Panc1 (cell line): Measurements from ENCODE around the gene GALNT14. TPM values are rescaled to one million over a fixed set of nuclear protein-coding genes. Genes with fewer than 3 reads are reported as not detected.

Experiments
- ATAC-seq: fragments of 200-7000 bp; cut with Tn5 transposase; 2 replicates; pipeline ENCODE4 v1.9.1; 2020; ENCODE audit warnings: mild to moderate bottlenecking, moderate library complexity
- BruUV-seq: library from RNA; stranded (reverse); fragments of 400-500 nt; replicated peaks from 2 replicates; lab custom pipeline; 2021; lab: Mats Ljungman, UMichigan
- CTCF ChIA-PET: fragments of 300-600 bp; sonication (Branson Sonifier 250); formaldehyde crosslinking; loops from one replicate; lab custom pipeline; 2022; ENCODE audit warnings: antibody characterized with exemption; lab: Charles Lee
- POLR2A ChIA-PET: fragments of 300-600 bp; sonication (Branson Sonifier 250); formaldehyde crosslinking; loops from one replicate; lab custom pipeline; 2022; ENCODE audit warnings: antibody characterized with exemption; lab: Charles Lee
- DNase-seq: peaks from one replicate; pipeline ENCODE4 v3.0.0-alpha.2; 2010; ENCODE audit warnings: low read depth, low spot score
- H3K27ac ChIP-seq: 2 replicates; pipeline ENCODE4 v1.5.1; 2011; ENCODE audit warnings: mild to moderate bottlenecking, low read length, inconsistent platforms
- H3K27me3 ChIP-seq: fragments of 200-500 bp; sonication (Bioruptor generic); 2 replicates; pipeline ENCODE4 v1.6.0; 2014; ENCODE audit warnings: low read length, inconsistent platforms; ENCODE audit not compliant: control insufficient read depth, insufficient read depth
- H3K36me3 ChIP-seq: fragments of 200-500 bp; sonication (Bioruptor generic); 2 replicates; pipeline ENCODE4 v1.5.1; 2014; ENCODE audit warnings: inconsistent platforms, mild to moderate bottlenecking, low read length, moderate library complexity; ENCODE audit not compliant: control insufficient read depth, insufficient read depth
- H3K4me1 ChIP-seq: 2 replicates; pipeline ENCODE4 v1.5.1; 2011; ENCODE audit warnings: inconsistent platforms, mild to moderate bottlenecking, low read length, moderate library complexity; ENCODE audit not compliant: control insufficient read depth, insufficient read depth
- H3K4me3 ChIP-seq, 2 experiments: 2 replicates each; pipeline ENCODE4 v1.5.1; 2011 to 2012; ENCODE audit warnings: low read depth in 2 of 2, low read length in 2 of 2, mild to moderate bottlenecking in 2 of 2, inconsistent platforms in 1 of 2, moderate library complexity in 1 of 2
- H3K9me3 ChIP-seq: fragments of 200-500 bp; sonication (Bioruptor generic); 2 replicates; pipeline ENCODE4 v1.5.1; 2014; ENCODE audit warnings: low read depth, mild to moderate bottlenecking, inconsistent platforms, low read length, moderate library complexity; ENCODE audit not compliant: control insufficient read depth, insufficient read depth
- CTCF ChIP-seq: fragments of 450-650 bp; IDR thresholded peaks from 2 replicates; pipeline ENCODE4 v1.5.1; 2017; ENCODE audit warnings: mild to moderate bottlenecking
- POLR2AphosphoS5 ChIP-seq: IDR thresholded peaks from 2 replicates; pipeline ENCODE4 v1.6.1; 2012; ENCODE audit warnings: mild to moderate bottlenecking, low read depth, low read length, moderate library complexity
- REST ChIP-seq, 2 experiments: IDR thresholded peaks; 2 replicates each; pipeline ENCODE4 v1.6.1; 2011 to 2012; ENCODE audit warnings: low read depth in 2 of 2, control low read depth in 1 of 2, low read length in 1 of 2, mild to moderate bottlenecking in 1 of 2, moderate library complexity in 1 of 2; ENCODE audit not compliant: insufficient read depth in 1 of 2
- SIN3A ChIP-seq: IDR thresholded peaks from 2 replicates; pipeline ENCODE4 v1.6.1; 2012; ENCODE audit warnings: low read depth, mild to moderate bottlenecking, low read length, moderate library complexity, borderline replicate concordance; ENCODE audit not compliant: insufficient read depth
- TCF7L2 ChIP-seq: IDR thresholded peaks from 2 replicates; pipeline ENCODE4 v1.6.1; 2011; ENCODE audit warnings: mild to moderate bottlenecking, low read depth, low read length, inconsistent platforms
- in situ Hi-C: cut with HindIII; loops from 2 replicates; pipeline ENCODE4 v1.10.0; 2016; ENCODE audit warnings: low sequenced_read_pairs, low pct_unique_long_range_greater_than_20kb
- intact Hi-C: fragments of 100-400 bp; cut with micrococcal nuclease; formaldehyde crosslinking; loops from one replicate; pipeline ENCODE4 v1.10.0; 2022; ENCODE audit not compliant: unreplicated experiment
- total RNA-seq: library from RNA; stranded (reverse); gene quantifications from one replicate; pipeline ENCODE4 v1.2.1, GENCODE V29; 2021; ENCODE audit not compliant: unreplicated experiment

GALNT14 gene
- total RNA-seq, 1 experiment from 2014 or later, result 0.67 TPM

- in situ Hi-C loops, result no loop called here
- DNase-seq, result no peak
- no peak overlapping the region for H3K27ac ChIP-seq
- CTCF ChIA-PET, result no interaction called here
- POLR2A ChIA-PET, result no interaction called here
- H3K36me3 ChIP-seq, result no peaks in the 10 kb centered on the region
- H3K27me3 ChIP-seq, result peaks cover 2% of the 10 kb centered on the region
- TF ChIP-seq SIN3A (no peak), POLR2AphosphoS5 (no peak), REST (IDR thresholded peaks at IDR 0.05; ENCODE audit: insufficient read depth in 1 of 2, low read depth in 2 of 2, low read length in 1 of 2) (no peak), CTCF (no peak), TCF7L2 (no peak)
- intact Hi-C loops, result no loop called here
- no TSS peak for BruUV-seq
- no peak for ATAC-seq
- no peaks in the 10 kb centered on the region for H3K9me3 ChIP-seq
- H3K4me1 ChIP-seq, result no peaks in the 10 kb centered on the region
- no peak overlapping the region for H3K4me3 ChIP-seq
These were observed 28.7 kb upstream of the GALNT14 start for GRCh38 chr2:31166925-31167324.

- Histone ChIP-seq H3K27ac (no peak overlapping the region), H3K36me3 (no peaks in the 10 kb centered on the region), H3K4me1 (no peaks in the 10 kb centered on the region), H3K9me3 (no peaks in the 10 kb centered on the region), H3K27me3 (peaks cover 4% of the 10 kb centered on the region), H3K4me3 (no peak overlapping the region)
- intact Hi-C loops, result no loop called here
- in situ Hi-C loops, result no loop called here
- DNase-seq (no peak), ATAC-seq (no peak)
- TF ChIP-seq POLR2AphosphoS5 (no peak), TCF7L2 (no peak), SIN3A (no peak), CTCF (no peak), REST (IDR thresholded peaks at IDR 0.05; ENCODE audit: insufficient read depth in 1 of 2, low read depth in 2 of 2, low read length in 1 of 2) (no peak)
- BruUV-seq, result no TSS peak
- CTCF ChIA-PET, result no interaction called here
- POLR2A ChIA-PET, result no interaction called here
These were observed 24.8 kb upstream of the GALNT14 start for GRCh38 chr2:31163011-31163539.
